CD4-positive, alpha-beta memory T cell (primary cell): ENCODE results near the gene ZNF804A. TPM values are rescaled to one million over a fixed set of nuclear protein-coding genes. Genes with fewer than 3 reads are reported as not detected.

Source experiments
- CTCF ChIA-PET: fragments of 350-600 bp; sonication (Branson Sonifier 250); formaldehyde crosslinking; loops from one replicate; lab custom pipeline; 2021; ENCODE audit warnings: inconsistent platforms; ENCODE audit not compliant: partially characterized antibody; lab: Charles Lee
- POLR2A ChIA-PET: fragments of 350-600 bp; sonication (Branson Sonifier 250); formaldehyde crosslinking; loops from one replicate; lab custom pipeline; 2021; ENCODE audit not compliant: partially characterized antibody; lab: Charles Lee
- DNase-seq, 5 donors: peaks; one replicate each; pipeline versions ENCODE4 v3.0.0 to v3.0.0-alpha.2; 2020 to 2022; ENCODE audit warnings: mixed read lengths in 1 of 5
- H3K27ac ChIP-seq: one replicate; pipeline ENCODE4 v1.7.0; 2013; ENCODE audit warnings: low read depth, low read length
- H3K27me3 ChIP-seq: 2 replicates; pipeline ENCODE4 v1.7.0; 2013; ENCODE audit warnings: mild to moderate bottlenecking, low read length, moderate library complexity; ENCODE audit not compliant: insufficient read depth
- H3K36me3 ChIP-seq: 2 replicates; pipeline ENCODE4 v1.7.0; 2013; ENCODE audit warnings: mild to moderate bottlenecking, low read length, moderate library complexity; ENCODE audit not compliant: insufficient read depth
- H3K4me1 ChIP-seq: 2 replicates; pipeline ENCODE4 v1.7.0; 2013; ENCODE audit warnings: mild to moderate bottlenecking, low read length, moderate library complexity; ENCODE audit not compliant: insufficient read depth
- H3K4me3 ChIP-seq, 2 donors: one replicate each; pipeline ENCODE4 v1.7.0; 2013; ENCODE audit warnings: low read length in 2 of 2, mild to moderate bottlenecking in 1 of 2
- H3K9me3 ChIP-seq, 2 donors: one replicate each; pipeline ENCODE4 v1.7.0; 2013; ENCODE audit warnings: low read length in 2 of 2, control low read depth in 1 of 2; ENCODE audit not compliant: control insufficient read depth in 1 of 2
- H3K27ac Mint-ChIP-seq, 7 donors: one replicate each; pipeline ENCODE4 v1.8.0; 2020 to 2021; ENCODE audit warnings: mixed read lengths in 7 of 7, mild to moderate bottlenecking in 6 of 7, inconsistent platforms in 3 of 7, moderate library complexity in 3 of 7
- H3K27me3 Mint-ChIP-seq, 2 donors: one replicate each; pipeline ENCODE4 v1.8.0; 2020 to 2021; ENCODE audit warnings: mixed read lengths in 2 of 2
- H3K36me3 Mint-ChIP-seq, 2 donors: one replicate each; pipeline ENCODE4 v1.8.0; 2020 to 2021; ENCODE audit warnings: mixed read lengths in 2 of 2, inconsistent platforms in 1 of 2, mild to moderate bottlenecking in 1 of 2
- H3K4me1 Mint-ChIP-seq, 4 donors: one replicate each; pipeline ENCODE4 v1.8.0; 2020 to 2021; ENCODE audit warnings: mixed read lengths in 4 of 4, mild to moderate bottlenecking in 1 of 4
- H3K4me3 Mint-ChIP-seq, 8 donors: one replicate each; pipeline ENCODE4 v1.8.0; 2020 to 2021; ENCODE audit warnings: mixed read lengths in 8 of 8, mild to moderate bottlenecking in 7 of 8, moderate library complexity in 6 of 8, inconsistent platforms in 3 of 8
- H3K9me3 Mint-ChIP-seq, 8 donors: one replicate each; pipeline ENCODE4 v1.8.0; 2020 to 2021; ENCODE audit warnings: mixed read lengths in 8 of 8, mild to moderate bottlenecking in 5 of 8, inconsistent platforms in 3 of 8, moderate library complexity in 1 of 8
- intact Hi-C: fragments of 100-400 bp; cut with micrococcal nuclease; formaldehyde crosslinking; loops from one replicate; pipeline ENCODE4 v1.15.1; 2023
- polyA plus RNA-seq, 2 donors: library from polyadenylated mRNA; unstranded; fragments of 300-500 nt; fragmentation: Illumina TruSeq; gene quantifications; one replicate each; pipeline ENCODE4 v1.2.3, GENCODE V29; 2021
- total RNA-seq, 2 experiments: library from RNA; stranded (reverse); gene quantifications; one replicate each; pipeline ENCODE4 v1.2.3, GENCODE V29; 2021

The ZNF804A gene
- total and polyA plus RNA-seq, 4 experiments from 2014 or later: 0.05 to 0.06 TPM; not detected in 2

GRCh38 chr2:184644685-184645084 is 46.4 kb downstream of the ZNF804A start:
- no peaks in the 10 kb centered on the region for H3K4me1 ChIP-seq
- no peak overlapping the region for H3K27ac ChIP-seq
- POLR2A ChIA-PET: no interaction called here
- CTCF ChIA-PET: interaction anchor here (0.7 kb wide), 1 partner anchor 40 kb away, joined by 3 read pairs; no protein-coding TSS in a partner anchor
- H3K4me3 ChIP-seq: no peak overlapping the region
- Mint-ChIP-seq H3K9me3 (peaks cover 0 to 11% (median under 1%) of the 10 kb centered on the region in 8 donors), H3K4me1 (no peaks in the 10 kb centered on the region), H3K4me3 (no peak overlapping the region), H3K27me3 (no peaks in the 10 kb centered on the region), H3K36me3 (no peaks in the 10 kb centered on the region), H3K27ac (no peak overlapping the region)
- no peaks in the 10 kb centered on the region for H3K9me3 ChIP-seq
- H3K27me3 ChIP-seq: no peaks in the 10 kb centered on the region
- H3K36me3 ChIP-seq: no peaks in the 10 kb centered on the region
- intact Hi-C loops: no loop called here
- no peak for DNase-seq

- no peaks in the 10 kb centered on the region for H3K27me3 ChIP-seq
- no peak for DNase-seq
- no peaks in the 10 kb centered on the region for H3K36me3 ChIP-seq
- H3K4me3 Mint-ChIP-seq: no peak overlapping the region
- no peak overlapping the region for H3K27ac Mint-ChIP-seq
- no peak overlapping the region for H3K27ac ChIP-seq
- no peaks in the 10 kb centered on the region for H3K9me3 ChIP-seq
- ChIA-PET CTCF (no interaction called here), POLR2A (no interaction called here)
- intact Hi-C loops: no loop called here
- peaks cover 0 to 15% (median 2%) of the 10 kb centered on the region in 8 donors for H3K9me3 Mint-ChIP-seq
- no peaks in the 10 kb centered on the region for H3K4me1 Mint-ChIP-seq
- no peaks in the 10 kb centered on the region for H3K27me3 Mint-ChIP-seq
- H3K4me1 ChIP-seq: no peaks in the 10 kb centered on the region
- H3K36me3 Mint-ChIP-seq: no peaks in the 10 kb centered on the region
- no peak overlapping the region for H3K4me3 ChIP-seq
These were observed 47.8 kb downstream of the ZNF804A start for GRCh38 chr2:184646177-184646576.

DNA sequence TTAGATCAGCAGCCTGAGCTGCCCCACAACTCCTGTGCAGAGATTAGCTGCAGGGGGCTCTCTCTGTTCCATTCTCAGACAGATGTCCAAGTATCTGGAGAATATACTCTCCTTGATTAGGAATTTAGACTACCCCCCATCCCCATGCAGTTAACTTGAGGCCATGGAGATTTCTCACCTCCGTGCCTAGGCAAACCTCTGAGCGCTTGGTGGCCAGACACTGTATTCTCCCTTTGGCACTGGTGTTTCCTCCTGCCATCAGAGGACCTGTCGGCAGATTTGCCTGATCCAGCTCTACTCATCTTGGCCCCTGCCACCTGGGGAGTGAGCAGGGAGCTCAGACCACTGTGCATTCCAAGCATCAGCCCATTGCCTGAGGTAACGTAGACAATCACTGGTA is 48.3 kb downstream of the ZNF804A start:
- no peaks in the 10 kb centered on the region for H3K9me3 ChIP-seq
- no peak overlapping the region for H3K27ac ChIP-seq
- no peaks in the 10 kb centered on the region for H3K27me3 Mint-ChIP-seq
- no peak for DNase-seq
- H3K4me3 Mint-ChIP-seq: no peak overlapping the region
- POLR2A ChIA-PET: no interaction called here
- intact Hi-C loops: no loop called here
- H3K36me3 Mint-ChIP-seq: no peaks in the 10 kb centered on the region
- H3K4me1 ChIP-seq: no peaks in the 10 kb centered on the region
- H3K4me3 ChIP-seq: no peak overlapping the region
- no peak overlapping the region for H3K27ac Mint-ChIP-seq
- H3K36me3 ChIP-seq: no peaks in the 10 kb centered on the region
- H3K4me1 Mint-ChIP-seq: no peaks in the 10 kb centered on the region
- CTCF ChIA-PET: no interaction called here
- H3K27me3 ChIP-seq: no peaks in the 10 kb centered on the region
- H3K9me3 Mint-ChIP-seq: peaks cover 0 to 15% (median 3%) of the 10 kb centered on the region in 8 donors

GRCh38 chr2:184654945-184655344 is 56.6 kb downstream of the ZNF804A start:
- no peak for DNase-seq
- no peaks in the 10 kb centered on the region for H3K27me3 Mint-ChIP-seq
- intact Hi-C loops: no loop called here
- H3K36me3 Mint-ChIP-seq: no peaks in the 10 kb centered on the region
- peaks cover 0 to 12% (median 5%) of the 10 kb centered on the region in 8 donors for H3K9me3 Mint-ChIP-seq
- Histone ChIP-seq H3K27me3 (no peaks in the 10 kb centered on the region), H3K36me3 (no peaks in the 10 kb centered on the region), H3K27ac (no peak overlapping the region), H3K4me1 (no peaks in the 10 kb centered on the region), H3K9me3 (no peaks in the 10 kb centered on the region), H3K4me3 (no peak overlapping the region)
- no peak overlapping the region for H3K27ac Mint-ChIP-seq
- ChIA-PET CTCF (no interaction called here), POLR2A (no interaction called here)
- H3K4me3 Mint-ChIP-seq: no peak overlapping the region
- H3K4me1 Mint-ChIP-seq: no peaks in the 10 kb centered on the region

DNA sequence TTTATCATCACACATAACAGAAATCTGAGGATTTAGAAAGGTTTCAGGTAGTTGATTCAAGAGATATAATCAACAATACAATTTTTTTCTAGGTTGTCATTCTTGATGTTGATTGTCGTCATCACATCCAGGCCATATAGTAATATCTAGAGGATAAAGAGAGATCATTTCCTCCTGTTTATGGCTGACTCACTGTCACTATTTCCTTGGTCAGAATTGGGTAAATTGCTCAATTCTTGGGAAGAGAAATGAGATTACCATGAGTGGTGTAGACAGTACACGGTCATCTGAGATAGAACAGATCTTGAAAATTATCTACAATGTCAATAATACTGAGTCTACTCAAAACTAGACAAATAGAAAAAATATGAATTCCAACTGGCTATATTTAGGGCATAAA is 78.8 kb downstream of the ZNF804A start:
- intact Hi-C loops: no loop called here
- CTCF ChIA-PET: no interaction called here
- H3K36me3 ChIP-seq: no peaks in the 10 kb centered on the region
- no peak overlapping the region for H3K4me3 ChIP-seq
- Mint-ChIP-seq H3K4me3 (no peak overlapping the region), H3K27me3 (no peaks in the 10 kb centered on the region), H3K4me1 (no peaks in the 10 kb centered on the region), H3K27ac (no peak overlapping the region), H3K36me3 (no peaks in the 10 kb centered on the region), H3K9me3 (peaks cover 0 to 8% (median 2%) of the 10 kb centered on the region in 8 donors)
- no peaks in the 10 kb centered on the region for H3K4me1 ChIP-seq
- H3K27me3 ChIP-seq: no peaks in the 10 kb centered on the region
- no peak for DNase-seq
- no peaks in the 10 kb centered on the region for H3K9me3 ChIP-seq
- POLR2A ChIA-PET: no interaction called here
- H3K27ac ChIP-seq: no peak overlapping the region

DNA sequence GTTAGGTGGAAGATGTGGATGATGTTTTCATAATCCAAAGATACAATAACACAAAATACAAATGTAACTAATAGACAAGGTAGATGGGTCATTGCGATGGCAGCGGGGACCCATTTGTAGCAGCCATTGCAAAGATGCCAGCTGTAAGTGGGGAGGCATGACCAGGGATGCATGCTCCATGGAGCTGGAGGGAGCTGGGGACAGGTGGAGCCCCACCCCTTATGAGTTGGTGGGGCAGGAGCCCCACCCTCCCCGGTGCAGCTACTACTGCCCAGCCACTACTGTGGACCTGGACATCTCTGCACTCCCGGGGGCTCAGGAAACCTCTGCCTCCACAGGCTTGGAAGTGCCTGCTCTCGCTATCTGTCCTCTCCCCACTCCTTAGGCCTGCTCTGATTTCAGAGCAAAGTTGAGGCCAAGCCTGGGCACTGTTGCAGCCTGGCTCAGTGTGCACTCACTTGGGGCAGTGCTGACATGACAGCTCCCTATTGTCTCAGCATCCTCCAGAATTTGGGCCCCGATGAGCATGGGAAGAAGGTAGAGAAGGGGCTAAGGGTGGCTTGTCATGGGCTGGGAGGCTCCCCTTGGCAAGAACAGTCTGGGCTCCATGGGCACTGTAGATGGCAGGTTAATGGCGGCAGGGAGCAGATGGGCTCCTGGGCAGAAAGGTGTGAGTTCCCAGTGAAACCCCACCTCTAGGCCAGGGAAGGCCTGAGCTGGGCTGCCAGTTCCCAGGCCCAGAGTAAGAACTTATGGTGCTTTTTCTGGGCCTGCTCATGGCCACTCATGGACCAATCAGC is 81.1 kb downstream of the ZNF804A start:
- Mint-ChIP-seq H3K36me3 (no peaks in the 10 kb centered on the region), H3K27ac (no peak overlapping the region), H3K4me3 (no peak overlapping the region), H3K27me3 (no peaks in the 10 kb centered on the region), H3K4me1 (no peaks in the 10 kb centered on the region), H3K9me3 (peaks cover 0 to 11% (median 2%) of the 10 kb centered on the region in 8 donors)
- DNase-seq: no peak
- CTCF ChIA-PET: no interaction called here
- H3K4me3 ChIP-seq: no peak overlapping the region
- no peaks in the 10 kb centered on the region for H3K36me3 ChIP-seq
- POLR2A ChIA-PET: no interaction called here
- no peaks in the 10 kb centered on the region for H3K9me3 ChIP-seq
- no peaks in the 10 kb centered on the region for H3K4me1 ChIP-seq
- H3K27ac ChIP-seq: no peak overlapping the region
- no peaks in the 10 kb centered on the region for H3K27me3 ChIP-seq
- intact Hi-C loops: no loop called here

GRCh38 chr2:184680825-184681224 is 82.5 kb downstream of the ZNF804A start:
- ChIA-PET POLR2A (no interaction called here), CTCF (no interaction called here)
- Histone ChIP-seq H3K4me3 (no peak overlapping the region), H3K27me3 (no peaks in the 10 kb centered on the region), H3K4me1 (no peaks in the 10 kb centered on the region), H3K36me3 (no peaks in the 10 kb centered on the region), H3K9me3 (no peaks in the 10 kb centered on the region), H3K27ac (no peak overlapping the region)
- Mint-ChIP-seq H3K9me3 (peaks cover 0 to 14% (median 2%) of the 10 kb centered on the region in 8 donors), H3K4me3 (no peak overlapping the region), H3K4me1 (no peaks in the 10 kb centered on the region), H3K27ac (no peak overlapping the region), H3K27me3 (no peaks in the 10 kb centered on the region), H3K36me3 (no peaks in the 10 kb centered on the region)
- intact Hi-C loops: no loop called here
- no peak for DNase-seq
